GM12872 (cell line): Measurements from ENCODE around the gene FAM193A.

ENCODE experiments used
- TF ChIP-seq, protein P1 (sequence below): IDR thresholded peaks from 3 replicates; pipeline ENCODE4 v1.5.1; 2011; ENCODE audit warnings: low read depth, mild to moderate bottlenecking, low read length, moderate library complexity; ENCODE audit not compliant: insufficient read depth

The FAM193A gene

DNA sequence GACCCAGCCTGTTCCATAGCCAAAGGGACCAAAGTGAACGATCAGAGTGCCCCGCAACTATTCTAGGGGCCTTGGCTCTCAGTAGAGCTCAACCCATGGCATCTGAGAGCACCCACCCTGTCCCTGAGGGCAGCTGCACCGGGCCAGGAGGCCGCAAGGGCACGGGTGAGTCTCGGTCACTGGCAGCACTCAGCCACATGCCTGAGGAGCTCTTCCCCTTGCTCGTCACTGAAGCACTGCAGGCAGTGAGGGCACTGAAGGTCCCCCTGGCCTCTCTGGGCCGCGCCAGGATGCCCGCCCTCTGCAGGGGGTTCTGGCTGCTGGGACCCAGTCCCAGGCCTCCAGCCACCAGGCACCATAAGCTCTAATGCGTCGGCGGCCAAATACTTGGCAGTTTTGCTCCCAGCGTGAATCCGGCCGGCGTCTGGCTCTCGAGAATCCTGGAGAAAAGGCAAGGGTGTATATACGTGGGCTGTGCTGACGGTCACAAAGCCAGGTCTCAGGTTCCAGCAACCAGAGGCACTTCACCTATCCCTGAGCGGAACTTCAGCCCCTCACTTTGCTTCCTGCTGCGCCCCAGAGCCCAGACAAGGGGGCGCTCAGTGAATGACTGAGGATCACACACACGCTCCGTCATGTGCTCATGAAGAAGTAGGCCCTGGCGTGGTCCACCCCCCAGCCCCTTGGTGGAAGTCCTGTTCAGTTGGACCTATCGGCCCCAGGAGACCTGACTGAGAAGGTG lies 205.8 kb downstream of the FAM193A start:
- TF ChIP-seq, protein P1, sequence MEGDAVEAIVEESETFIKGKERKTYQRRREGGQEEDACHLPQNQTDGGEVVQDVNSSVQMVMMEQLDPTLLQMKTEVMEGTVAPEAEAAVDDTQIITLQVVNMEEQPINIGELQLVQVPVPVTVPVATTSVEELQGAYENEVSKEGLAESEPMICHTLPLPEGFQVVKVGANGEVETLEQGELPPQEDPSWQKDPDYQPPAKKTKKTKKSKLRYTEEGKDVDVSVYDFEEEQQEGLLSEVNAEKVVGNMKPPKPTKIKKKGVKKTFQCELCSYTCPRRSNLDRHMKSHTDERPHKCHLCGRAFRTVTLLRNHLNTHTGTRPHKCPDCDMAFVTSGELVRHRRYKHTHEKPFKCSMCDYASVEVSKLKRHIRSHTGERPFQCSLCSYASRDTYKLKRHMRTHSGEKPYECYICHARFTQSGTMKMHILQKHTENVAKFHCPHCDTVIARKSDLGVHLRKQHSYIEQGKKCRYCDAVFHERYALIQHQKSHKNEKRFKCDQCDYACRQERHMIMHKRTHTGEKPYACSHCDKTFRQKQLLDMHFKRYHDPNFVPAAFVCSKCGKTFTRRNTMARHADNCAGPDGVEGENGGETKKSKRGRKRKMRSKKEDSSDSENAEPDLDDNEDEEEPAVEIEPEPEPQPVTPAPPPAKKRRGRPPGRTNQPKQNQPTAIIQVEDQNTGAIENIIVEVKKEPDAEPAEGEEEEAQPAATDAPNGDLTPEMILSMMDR, result no peak

DNA sequence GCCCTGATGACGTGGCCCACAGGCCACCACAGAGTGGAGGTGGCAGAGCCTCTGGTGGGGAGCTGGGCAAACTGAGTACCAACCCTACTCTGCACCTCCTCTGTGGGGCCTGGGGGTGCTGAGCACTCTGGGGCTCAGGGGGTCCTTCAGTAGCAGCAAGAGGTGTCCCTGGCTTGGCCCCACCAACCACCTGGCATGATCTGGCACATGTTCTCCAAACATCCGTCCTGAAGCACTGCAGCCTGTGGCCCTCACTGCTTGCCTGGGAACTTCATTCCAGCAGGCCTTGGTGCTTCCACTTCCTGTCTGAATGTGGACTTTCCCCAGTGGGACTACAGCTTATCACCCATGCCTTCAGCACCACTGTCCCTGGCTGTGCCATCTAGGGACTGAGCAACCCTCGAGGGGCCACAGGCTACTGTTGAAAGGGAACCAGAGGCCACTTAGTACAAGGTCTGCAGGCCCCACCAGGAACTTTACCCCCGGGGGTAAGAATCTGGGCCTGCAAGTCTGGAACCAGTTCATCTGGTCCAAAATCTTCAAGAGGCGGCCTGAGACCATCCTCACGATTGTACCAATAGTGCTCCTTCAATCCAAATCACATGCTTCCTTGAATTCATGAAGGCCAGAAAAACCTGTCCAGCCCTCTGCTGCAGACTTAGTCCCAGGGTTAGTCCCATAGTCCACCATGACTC lies 206.5 kb downstream of the FAM193A start:
- TF ChIP-seq, protein P1, result no peak

DNA sequence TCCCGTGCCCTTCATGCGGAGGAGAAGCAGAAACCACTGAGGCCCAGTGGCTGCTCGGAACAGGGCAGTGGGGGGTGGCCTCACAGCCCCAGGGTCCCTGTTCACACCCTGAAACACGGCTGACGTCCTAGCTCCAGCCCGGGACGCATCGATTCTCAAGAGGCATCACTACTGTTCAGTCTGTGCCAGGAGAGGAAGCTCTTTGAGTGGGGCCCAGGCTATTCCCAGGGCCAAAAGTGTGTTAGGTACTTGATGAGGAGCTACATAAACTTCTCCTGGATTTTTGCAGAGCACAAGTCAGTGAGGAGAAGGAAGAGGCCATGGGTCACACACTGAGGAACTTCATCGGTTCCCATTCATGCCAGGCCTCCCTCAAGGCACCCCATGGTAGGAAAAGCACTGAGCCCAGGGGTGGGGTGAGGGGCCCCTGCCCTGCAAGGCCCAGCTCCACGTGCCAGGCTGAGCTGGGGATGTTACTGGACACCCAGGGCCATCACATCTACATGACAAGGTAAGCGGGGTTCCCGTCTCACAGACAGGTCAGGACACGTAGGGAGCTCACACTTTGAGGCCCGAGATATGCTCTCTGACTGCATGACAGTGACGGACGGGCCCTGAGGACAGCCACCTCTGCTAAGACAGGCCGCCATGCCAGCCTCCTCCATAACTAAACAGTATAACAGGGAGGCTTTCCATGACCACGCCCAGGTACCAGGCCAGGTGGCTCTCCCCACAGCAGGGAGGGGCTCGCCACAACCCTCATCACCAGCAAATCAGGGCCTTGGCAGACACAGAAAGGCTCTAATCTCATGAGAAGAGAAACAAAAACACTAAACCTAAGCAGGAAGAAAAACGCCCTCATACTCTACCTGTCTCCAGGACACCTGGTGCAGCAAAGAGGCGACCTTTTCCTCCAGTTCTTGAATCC lies 207.3 kb downstream of the FAM193A start:
- TF ChIP-seq, protein P1, result no peak

DNA sequence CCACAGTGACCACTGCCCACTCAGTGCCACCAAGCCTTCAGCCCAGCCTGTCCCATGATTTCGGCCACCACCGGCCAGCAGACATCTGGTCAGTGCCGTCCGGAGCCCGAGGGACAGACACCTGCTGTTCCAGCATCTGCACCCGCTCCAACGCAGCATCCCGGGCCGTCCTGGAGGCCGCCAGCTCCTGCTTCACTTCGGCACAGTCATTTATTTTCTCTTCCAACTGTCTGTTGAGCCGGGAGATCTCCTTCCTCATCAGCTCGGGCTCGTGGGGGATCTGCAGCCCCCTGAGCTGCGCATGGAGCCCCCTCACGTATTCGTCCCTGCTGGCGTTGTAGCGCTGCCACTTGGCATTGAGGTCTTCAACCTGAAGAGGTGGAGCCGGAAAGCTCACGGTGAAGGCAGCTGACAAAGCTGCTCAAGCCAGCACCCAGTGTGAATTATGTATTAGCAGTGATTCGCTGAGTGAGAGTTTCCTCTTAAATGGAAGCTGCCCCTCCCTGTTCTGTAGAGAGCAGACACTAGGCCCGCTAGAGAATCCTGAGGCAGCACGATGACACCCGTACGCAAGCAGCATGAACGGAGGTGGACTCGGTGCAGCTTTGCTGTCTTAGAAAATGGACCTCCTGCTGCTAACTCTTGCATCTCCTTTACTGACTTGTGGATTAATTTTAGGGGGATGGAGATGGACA lies 208.3 kb downstream of the FAM193A start:
- TF ChIP-seq, protein P1, result no peak

DNA sequence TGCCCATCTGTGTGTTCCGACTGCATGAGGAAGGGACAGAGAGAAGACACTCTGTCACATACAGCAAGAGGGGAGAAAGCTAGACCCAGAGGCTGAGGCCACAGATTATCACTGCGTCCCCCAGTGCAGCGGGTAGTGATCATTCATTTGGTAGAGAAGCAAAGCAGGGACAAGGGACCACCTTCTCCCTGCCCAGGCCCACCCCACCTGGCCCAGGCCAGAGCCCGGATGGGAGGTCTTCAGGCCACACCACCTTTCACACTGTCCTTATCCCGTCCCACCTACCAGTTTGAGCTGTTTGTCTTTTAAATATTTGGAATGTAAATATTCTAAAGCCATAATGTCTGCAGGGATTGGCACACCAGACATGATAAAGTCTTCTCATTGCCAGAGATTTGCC lies 209.1 kb downstream of the FAM193A start:
- TF ChIP-seq, protein P1, result no peak

DNA sequence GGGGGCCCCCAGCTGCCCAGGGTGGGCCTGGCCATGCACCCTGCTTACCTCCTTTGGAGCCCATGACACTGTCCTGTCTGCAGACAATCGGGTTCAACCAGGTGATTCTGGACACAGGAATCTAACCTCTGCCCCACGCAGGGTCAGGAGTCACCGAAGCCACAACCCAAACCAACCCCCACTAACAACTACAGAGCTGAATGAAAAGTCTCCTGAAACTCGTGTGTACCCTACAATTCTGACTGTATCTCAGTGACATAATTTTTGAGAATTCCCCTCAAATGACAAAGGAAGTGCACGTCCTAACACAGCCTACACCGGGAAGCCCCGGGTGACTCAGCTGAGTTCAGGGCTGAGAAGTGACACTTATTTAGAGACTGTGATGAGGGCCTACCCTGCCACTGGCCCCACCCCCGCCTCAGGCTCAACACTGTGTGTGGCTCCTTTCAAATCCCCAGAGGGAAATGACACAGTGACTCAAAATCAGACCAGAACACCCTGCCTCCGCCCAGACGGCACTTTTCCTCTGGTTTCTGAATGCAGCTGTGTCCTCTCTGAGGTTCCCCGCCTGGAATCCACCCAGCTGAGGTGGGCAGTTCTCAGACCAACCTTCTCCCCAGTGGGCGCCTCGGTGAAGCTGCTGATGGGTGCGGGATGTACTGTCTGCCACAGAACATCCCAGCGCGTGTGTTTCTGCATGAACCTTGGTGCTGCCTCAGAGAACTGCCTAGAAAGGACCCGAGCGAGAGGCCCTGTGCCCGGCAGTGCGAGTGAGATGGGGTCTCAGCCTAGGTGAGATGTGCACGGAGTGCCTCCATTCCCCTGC lies 209.7 kb downstream of the FAM193A start:
- TF ChIP-seq, protein P1, result no peak
